Measurements from ENCODE around the gene PLIN5. TPM values are rescaled to one million over a fixed set of nuclear protein-coding genes. Genes with fewer than 3 reads are reported as not detected.

PLIN5 gene
- total RNA-seq, 4 donors from 2014 or later: 1.8 to 16.4 (median 5.6) TPM

DNA sequence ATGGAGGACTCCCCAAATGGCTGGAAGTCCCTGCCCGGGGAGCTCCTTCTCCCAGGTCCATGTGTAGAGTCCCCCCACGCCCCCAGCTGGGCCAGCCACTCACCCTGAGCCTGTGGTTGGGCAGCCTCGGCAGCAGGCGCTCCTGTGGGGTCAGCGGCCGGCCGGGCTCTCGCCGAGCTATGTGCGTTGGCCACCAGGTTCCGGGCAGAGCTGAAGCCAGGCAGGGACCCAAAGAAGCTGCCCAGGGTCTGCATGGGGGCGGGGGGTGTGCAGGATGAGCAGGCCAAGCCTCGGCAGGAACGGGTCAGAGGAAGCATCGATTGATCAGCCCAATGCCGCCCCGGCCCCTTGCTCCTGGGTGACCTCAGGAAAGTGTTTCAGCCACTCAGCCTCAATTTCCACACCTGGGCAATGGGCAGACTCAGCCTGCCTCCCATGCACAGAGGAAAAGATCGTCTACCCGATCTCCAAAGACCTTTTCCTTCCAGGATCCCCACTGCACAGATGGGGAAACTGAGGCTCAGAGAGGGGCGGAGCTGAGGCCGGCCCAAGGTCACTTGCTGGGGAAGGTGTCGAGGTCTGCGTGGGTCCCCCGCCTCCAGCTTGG is 17.5 kb downstream of the PLIN5 start:
- H3K4me3 ChIP-seq: no peak overlapping the region
- no peak overlapping the region for H3K27ac ChIP-seq
- TF ChIP-seq EP300 (IDR thresholded peaks at IDR 0.05) (no peak), POLR2A (IDR thresholded peaks at IDR 0.05) (no peak)
- TF ChIP-seq, protein P1, sequence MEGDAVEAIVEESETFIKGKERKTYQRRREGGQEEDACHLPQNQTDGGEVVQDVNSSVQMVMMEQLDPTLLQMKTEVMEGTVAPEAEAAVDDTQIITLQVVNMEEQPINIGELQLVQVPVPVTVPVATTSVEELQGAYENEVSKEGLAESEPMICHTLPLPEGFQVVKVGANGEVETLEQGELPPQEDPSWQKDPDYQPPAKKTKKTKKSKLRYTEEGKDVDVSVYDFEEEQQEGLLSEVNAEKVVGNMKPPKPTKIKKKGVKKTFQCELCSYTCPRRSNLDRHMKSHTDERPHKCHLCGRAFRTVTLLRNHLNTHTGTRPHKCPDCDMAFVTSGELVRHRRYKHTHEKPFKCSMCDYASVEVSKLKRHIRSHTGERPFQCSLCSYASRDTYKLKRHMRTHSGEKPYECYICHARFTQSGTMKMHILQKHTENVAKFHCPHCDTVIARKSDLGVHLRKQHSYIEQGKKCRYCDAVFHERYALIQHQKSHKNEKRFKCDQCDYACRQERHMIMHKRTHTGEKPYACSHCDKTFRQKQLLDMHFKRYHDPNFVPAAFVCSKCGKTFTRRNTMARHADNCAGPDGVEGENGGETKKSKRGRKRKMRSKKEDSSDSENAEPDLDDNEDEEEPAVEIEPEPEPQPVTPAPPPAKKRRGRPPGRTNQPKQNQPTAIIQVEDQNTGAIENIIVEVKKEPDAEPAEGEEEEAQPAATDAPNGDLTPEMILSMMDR (IDR thresholded peaks at IDR 0.05): no peak
- H3K36me3 ChIP-seq: no peaks in the 10 kb centered on the region
- 100% methylated on average over 3 of the region's 24 CpGs for WGBS
- H3K27me3 ChIP-seq: peaks cover 7% of the 10 kb centered on the region
- no peaks in the 10 kb centered on the region for H3K9me3 ChIP-seq
- no peak for DNase-seq (ENCODE audit: low spot score in 2 of 2)
- peaks cover 14% of the 10 kb centered on the region for H3K4me1 ChIP-seq

DNA sequence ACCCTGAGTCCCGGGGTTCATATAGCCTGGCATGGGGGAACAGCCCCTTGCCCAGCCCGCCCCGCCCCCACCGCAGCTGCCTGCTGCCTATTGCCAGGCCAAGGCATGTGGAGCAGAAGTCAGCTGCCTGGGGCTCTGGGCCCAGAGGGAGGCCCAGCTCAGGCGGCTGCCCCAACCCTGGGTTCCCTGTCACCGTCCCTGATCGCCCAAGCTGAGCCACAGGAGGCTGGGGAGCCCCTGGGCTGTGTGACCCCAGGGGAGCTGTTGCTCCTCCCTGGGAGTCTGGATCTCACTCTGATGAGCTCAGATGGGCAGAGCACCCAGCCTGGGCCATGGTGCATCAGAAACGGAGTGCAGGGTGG is 18.1 kb downstream of the PLIN5 start:
- TF ChIP-seq POLR2A (IDR thresholded peaks at IDR 0.05) (no peak), EP300 (IDR thresholded peaks at IDR 0.05) (no peak), POLR2AphosphoS5 (IDR thresholded peaks at IDR 0.05) (no peak)
- TF ChIP-seq, protein P1 (IDR thresholded peaks at IDR 0.05): no peak
- H3K36me3 ChIP-seq: no peaks in the 10 kb centered on the region
- no peak for DNase-seq (ENCODE audit: low spot score in 2 of 2)
- no peaks in the 10 kb centered on the region for H3K9me3 ChIP-seq
- H3K4me1 ChIP-seq: peaks cover 14% of the 10 kb centered on the region
- peaks cover 7% of the 10 kb centered on the region for H3K27me3 ChIP-seq
- no peak overlapping the region for H3K27ac ChIP-seq
- H3K4me3 ChIP-seq: no peak overlapping the region
- 18% methylated on average over 4 of the region's 8 CpGs for WGBS

DNA sequence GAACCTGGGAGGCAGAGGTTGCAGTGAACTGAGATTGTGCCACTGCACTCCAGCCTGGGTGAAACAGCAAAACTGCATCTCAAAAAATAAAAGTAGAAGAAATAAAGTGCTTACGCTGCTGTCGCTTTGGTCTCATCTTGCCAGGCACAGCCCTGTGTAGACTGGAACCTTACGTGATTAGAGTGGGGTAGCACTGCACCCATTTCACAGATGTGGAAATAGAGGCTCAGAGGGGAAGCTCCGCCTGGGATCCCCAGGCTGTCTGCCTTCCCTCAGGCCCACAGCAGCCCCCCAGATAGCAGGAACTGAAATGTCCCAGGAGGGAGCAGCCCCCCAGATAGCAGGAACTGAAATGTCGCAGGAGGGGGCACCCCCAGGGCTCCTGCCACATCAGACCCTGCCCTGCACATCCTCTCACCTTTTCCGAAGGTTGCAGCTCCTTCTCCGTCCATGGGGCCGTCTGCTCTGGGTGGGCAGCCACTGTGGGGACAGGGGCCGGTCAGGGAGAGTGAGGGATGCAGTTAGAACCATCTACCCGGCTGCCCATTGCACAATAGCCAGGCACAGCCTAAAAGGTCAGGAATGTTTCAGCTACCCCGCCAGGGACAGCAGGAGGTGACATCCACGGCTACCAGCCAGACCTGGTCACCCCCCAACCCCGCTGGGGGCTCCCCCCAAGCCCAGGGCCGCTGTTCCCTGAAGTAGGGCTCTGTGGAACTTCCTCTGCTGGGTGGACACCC is 18.7 kb downstream of the PLIN5 start:
- DNase-seq (ENCODE audit: low spot score in 2 of 2): no peak
- no peaks in the 10 kb centered on the region for H3K36me3 ChIP-seq
- peaks cover 7% of the 10 kb centered on the region for H3K27me3 ChIP-seq
- H3K4me1 ChIP-seq: peaks cover 14% of the 10 kb centered on the region
- H3K9me3 ChIP-seq: no peaks in the 10 kb centered on the region
- no peak overlapping the region for H3K27ac ChIP-seq
- TF ChIP-seq POLR2AphosphoS5 (IDR thresholded peaks at IDR 0.05): no peak
- TF ChIP-seq POLR2A (IDR thresholded peaks at IDR 0.05): no peak
- no peak for TF ChIP-seq EP300 (IDR thresholded peaks at IDR 0.05)
- TF ChIP-seq, protein P1 (IDR thresholded peaks at IDR 0.05): no peak
- WGBS: 65% methylated on average over 12 of the region's 14 CpGs
- no peak overlapping the region for H3K4me3 ChIP-seq

DNA sequence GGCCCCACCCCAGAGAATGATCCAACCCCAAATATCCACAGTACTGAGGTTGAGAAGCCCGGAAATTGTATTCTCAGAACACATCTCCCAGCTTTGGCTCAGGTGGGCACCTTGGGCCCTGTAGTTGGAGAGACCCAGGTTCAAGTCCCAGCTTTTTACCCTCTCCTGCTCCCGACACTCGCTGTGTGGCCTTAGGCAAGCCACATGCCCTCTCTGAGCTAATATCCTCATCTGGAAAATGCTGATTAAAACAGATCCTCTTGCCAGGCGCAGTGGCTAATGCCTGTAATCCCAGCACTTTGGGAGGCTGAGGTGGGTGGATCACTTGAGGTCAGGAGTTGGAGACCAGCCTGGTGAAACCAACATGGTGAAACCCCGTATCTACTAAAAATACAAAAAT is 19.3 kb downstream of the PLIN5 start:
- Histone ChIP-seq H3K36me3 (no peaks in the 10 kb centered on the region), H3K27me3 (peaks cover 7% of the 10 kb centered on the region), H3K27ac (no peak overlapping the region), H3K4me3 (no peak overlapping the region), H3K9me3 (no peaks in the 10 kb centered on the region), H3K4me1 (peaks cover 14% of the 10 kb centered on the region)
- no peak for DNase-seq (ENCODE audit: low spot score in 2 of 2)
- WGBS: 88% methylated on average over 5 of the region's 5 CpGs
- TF ChIP-seq POLR2A (IDR thresholded peaks at IDR 0.05) (no peak), EP300 (IDR thresholded peaks at IDR 0.05) (no peak), POLR2AphosphoS5 (IDR thresholded peaks at IDR 0.05) (no peak)
- TF ChIP-seq, protein P1 (IDR thresholded peaks at IDR 0.05): no peak

GRCh38 chr19:4513248-4513647 is 21.8 kb downstream of the PLIN5 start:
- no peaks in the 10 kb centered on the region for H3K4me1 ChIP-seq
- H3K36me3 ChIP-seq: no peaks in the 10 kb centered on the region
- 80% methylated on average over 8 of the region's 17 CpGs for whole genome bisulfite sequencing
- no peaks in the 10 kb centered on the region for H3K9me3 ChIP-seq
- H3K27ac ChIP-seq: no peak overlapping the region
- TF ChIP-seq EP300 (IDR thresholded peaks at IDR 0.05): no peak
- no peak for TF ChIP-seq POLR2A (IDR thresholded peaks at IDR 0.05)
- TF ChIP-seq POLR2AphosphoS5 (IDR thresholded peaks at IDR 0.05): no peak
- TF ChIP-seq, protein P1 (IDR thresholded peaks at IDR 0.05): no peak
- no peak overlapping the region for H3K4me3 ChIP-seq
- peaks cover 7% of the 10 kb centered on the region for H3K27me3 ChIP-seq
- no peak for DNase-seq (ENCODE audit: low spot score in 2 of 2)
